Keratinocyte (primary cell): ENCODE results near the gene ZNF805. TPM values are rescaled to one million over a fixed set of nuclear protein-coding genes. Genes with fewer than 3 reads are reported as not detected.

Experiments used
- DNase-seq: peaks from one replicate; pipeline ENCODE4 v3.0.0-alpha.2; 2011; ENCODE audit warnings: low read depth, missing footprints, low spot score
- FAIRE-seq: peaks from 2 replicates; lab custom pipeline; 2011; peaks lifted over from hg19 to GRCh38; lab: Jason Lieb, UNC
- H2AFZ ChIP-seq: 2 replicates; pipeline ENCODE4 v1.6.0; 2012; ENCODE audit warnings: low read length, control low read depth, inconsistent platforms; ENCODE audit not compliant: control insufficient read depth
- H3K27ac ChIP-seq: 2 replicates; pipeline ENCODE4 v1.5.1; 2011; ENCODE audit warnings: low read length; ENCODE audit not compliant: control insufficient read depth, insufficient read depth
- H3K27me3 ChIP-seq: 3 replicates; pipeline ENCODE4 v1.6.0; 2011; ENCODE audit warnings: low read length; ENCODE audit not compliant: control insufficient read depth, insufficient read depth; ENCODE audit errors: extremely low read depth
- H3K36me3 ChIP-seq, 2 experiments: 2 replicates in 1 of 2; 3 replicates in 1 of 2; pipeline ENCODE4 v1.5.1; 2011; ENCODE audit warnings: low read length in 2 of 2, mild to moderate bottlenecking in 1 of 2; ENCODE audit not compliant: control insufficient read depth in 2 of 2, insufficient read depth in 2 of 2; ENCODE audit errors: extremely low read depth in 1 of 2
- H3K4me1 ChIP-seq: 3 replicates; pipeline ENCODE4 v1.5.1; 2011; ENCODE audit warnings: low read length; ENCODE audit not compliant: control insufficient read depth, insufficient read depth; ENCODE audit errors: extremely low read depth
- H3K4me2 ChIP-seq: 3 replicates; pipeline ENCODE4 v1.6.0; 2011; ENCODE audit warnings: low read depth, low read length; ENCODE audit not compliant: control insufficient read depth, insufficient read depth; ENCODE audit errors: extremely low read depth
- H3K4me3 ChIP-seq, 3 experiments: fragments of 200-600 bp in 1 of 3; sonication (generic) in 1 of 3; 2 replicates in 2 of 3; 3 replicates in 1 of 3; pipeline ENCODE4 v1.5.1; 2011 to 2016; ENCODE audit warnings: low read length in 3 of 3, mild to moderate bottlenecking in 3 of 3, control low read depth in 2 of 3, inconsistent platforms in 1 of 3, low read depth in 1 of 3, mixed read lengths in 1 of 3, mixed run types in 1 of 3, moderate library complexity in 1 of 3; ENCODE audit not compliant: control insufficient read depth in 2 of 3, insufficient read depth in 2 of 3; ENCODE audit errors: extremely low read depth in 1 of 3
- H3K79me2 ChIP-seq: 2 replicates; pipeline ENCODE4 v1.6.0; 2012; ENCODE audit warnings: low read length; ENCODE audit not compliant: control insufficient read depth, insufficient read depth
- H3K9ac ChIP-seq: 3 replicates; pipeline ENCODE4 v1.6.0; 2011; ENCODE audit warnings: low read length; ENCODE audit not compliant: control insufficient read depth, insufficient read depth; ENCODE audit errors: extremely low read depth
- H3K9me1 ChIP-seq: 3 replicates; pipeline ENCODE4 v1.6.0; 2011; ENCODE audit warnings: low read length; ENCODE audit not compliant: control insufficient read depth, insufficient read depth; ENCODE audit errors: extremely low read depth
- H3K9me3 ChIP-seq: 2 replicates; pipeline ENCODE4 v1.5.1; 2012; ENCODE audit warnings: low read depth, low read length; ENCODE audit not compliant: control insufficient read depth
- H4K20me1 ChIP-seq: 3 replicates; pipeline ENCODE4 v1.6.0; 2011; ENCODE audit warnings: low read length; ENCODE audit not compliant: control insufficient read depth, insufficient read depth; ENCODE audit errors: extremely low read depth
- EZH2 ChIP-seq: IDR thresholded peaks from one replicate; pipeline ENCODE4 v1.6.1; 2012; ENCODE audit warnings: inconsistent platforms, mild to moderate bottlenecking, low read length, moderate library complexity
- dilution Hi-C: fragments of 300-500 bp; cut with MboI; formaldehyde crosslinking; loops from one replicate; pipeline ENCODE4 v1.7.0; 2020; ENCODE audit warnings: low sequenced_read_pairs; ENCODE audit not compliant: extremely low pct_ligation_motif_present
- polyA plus RNA-seq, 5 experiments: library from polyadenylated mRNA; depleted of rRNA in 3 of 5; stranded (reverse) in 3 of 5; stranded (forward) in 1 of 5; unstranded in 1 of 5; fragments of >200 nt; gene quantifications; 1 replicate in 1 of 5; 2 replicates in 3 of 5; 3 replicates in 1 of 5; pipeline versions ENCODE4 v1.2.1 to v1.2.3, GENCODE V29; 2011 to 2012; ENCODE audit warnings: missing spikeins in 2 of 5, low read depth in 1 of 5, low replicate concordance in 1 of 5
- TF ChIP-seq, protein P1 (sequence below), 3 experiments: IDR thresholded peaks in 1 of 3; conservative IDR thresholded peaks in 1 of 3; optimal IDR thresholded peaks in 1 of 3; 2 replicates in 2 of 3; 3 replicates in 1 of 3; pipeline versions ENCODE3 to v1.5.1; 2011; ENCODE audit warnings: low read length in 3 of 3, mild to moderate bottlenecking in 3 of 3, moderate library complexity in 2 of 3, control low read depth in 1 of 3, inconsistent platforms in 1 of 3; ENCODE audit not compliant: insufficient read depth in 2 of 3; ENCODE audit errors: extremely low read depth in 1 of 3

ZNF805 gene
- polyA plus RNA-seq, 1 donor (not counting 4 experiments of a cell fraction or from before 2014, with no cell fraction given), result 3.2 TPM

DNA sequence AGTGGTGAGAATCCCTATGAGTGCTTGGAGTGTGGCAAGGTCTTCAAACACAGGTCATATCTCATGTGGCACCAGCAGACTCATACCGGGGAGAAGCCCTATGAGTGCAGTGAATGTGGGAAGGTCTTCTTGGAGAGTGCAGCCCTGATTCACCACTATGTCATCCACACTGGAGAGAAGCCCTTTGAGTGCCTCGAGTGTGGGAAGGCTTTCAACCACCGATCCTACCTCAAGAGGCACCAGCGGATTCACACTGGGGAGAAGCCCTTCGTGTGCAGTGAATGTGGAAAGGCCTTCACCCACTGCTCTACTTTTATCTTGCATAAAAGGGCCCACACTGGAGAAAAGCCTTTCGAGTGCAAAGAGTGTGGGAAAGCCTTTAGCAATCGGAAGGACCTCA is 28.3 kb upstream of the ZNF805 start:
- Histone ChIP-seq H3K9me3 (no peaks in the 10 kb centered on the region), H3K27ac (no peak overlapping the region), H3K4me3 (no peak overlapping the region), H2AFZ (no peak overlapping the region), H3K4me1 (no peaks in the 10 kb centered on the region), H3K27me3 (no peaks in the 10 kb centered on the region), H3K4me2 (no peak overlapping the region), H3K9me1 (no peaks in the 10 kb centered on the region), H3K36me3 (peaks cover 18 to 22% of the 10 kb centered on the region in 2 experiments), H3K9ac (no peak overlapping the region), H4K20me1 (no peaks in the 10 kb centered on the region), H3K79me2 (peaks cover 23% of the 10 kb centered on the region)
- dilution Hi-C loops, result no loop called here
- no peak for FAIRE-seq
- TF ChIP-seq, protein P1, sequence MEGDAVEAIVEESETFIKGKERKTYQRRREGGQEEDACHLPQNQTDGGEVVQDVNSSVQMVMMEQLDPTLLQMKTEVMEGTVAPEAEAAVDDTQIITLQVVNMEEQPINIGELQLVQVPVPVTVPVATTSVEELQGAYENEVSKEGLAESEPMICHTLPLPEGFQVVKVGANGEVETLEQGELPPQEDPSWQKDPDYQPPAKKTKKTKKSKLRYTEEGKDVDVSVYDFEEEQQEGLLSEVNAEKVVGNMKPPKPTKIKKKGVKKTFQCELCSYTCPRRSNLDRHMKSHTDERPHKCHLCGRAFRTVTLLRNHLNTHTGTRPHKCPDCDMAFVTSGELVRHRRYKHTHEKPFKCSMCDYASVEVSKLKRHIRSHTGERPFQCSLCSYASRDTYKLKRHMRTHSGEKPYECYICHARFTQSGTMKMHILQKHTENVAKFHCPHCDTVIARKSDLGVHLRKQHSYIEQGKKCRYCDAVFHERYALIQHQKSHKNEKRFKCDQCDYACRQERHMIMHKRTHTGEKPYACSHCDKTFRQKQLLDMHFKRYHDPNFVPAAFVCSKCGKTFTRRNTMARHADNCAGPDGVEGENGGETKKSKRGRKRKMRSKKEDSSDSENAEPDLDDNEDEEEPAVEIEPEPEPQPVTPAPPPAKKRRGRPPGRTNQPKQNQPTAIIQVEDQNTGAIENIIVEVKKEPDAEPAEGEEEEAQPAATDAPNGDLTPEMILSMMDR (optimal IDR thresholded peaks at IDR 0.05 in 1 of 3, IDR thresholded peaks at IDR 0.05 in 1 of 3, conservative IDR thresholded peaks at IDR 0.05 in 1 of 3; ENCODE audit: extremely low read depth in 1 of 3, insufficient read depth in 2 of 3, low read length in 3 of 3), result no peak
- TF ChIP-seq EZH2, result no peak
- DNase-seq, result no peak

DNA sequence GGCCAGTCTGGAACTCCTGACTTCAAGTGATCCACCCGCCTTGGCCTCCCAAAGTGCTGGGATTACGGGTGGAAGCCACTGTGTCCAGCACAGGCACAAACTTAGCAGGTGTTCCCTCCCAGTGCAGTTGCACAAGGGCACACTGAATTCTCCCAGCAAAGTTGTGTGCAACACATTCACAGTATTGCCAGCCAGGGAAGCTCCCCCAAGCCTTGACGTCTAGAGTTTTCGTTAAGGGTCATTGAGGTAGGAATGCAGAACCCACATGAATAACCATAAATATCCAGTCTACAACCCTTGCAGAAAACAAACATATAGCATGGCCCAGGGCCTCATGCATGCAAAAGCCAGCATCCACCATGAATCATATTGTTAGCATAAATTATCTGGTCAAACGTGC is 12.9 kb upstream of the ZNF805 start:
- Histone ChIP-seq H3K27me3 (no peaks in the 10 kb centered on the region), H3K9me1 (no peaks in the 10 kb centered on the region), H3K27ac (no peak overlapping the region), H3K4me1 (no peaks in the 10 kb centered on the region), H4K20me1 (no peaks in the 10 kb centered on the region), H3K9ac (no peak overlapping the region), H3K9me3 (no peaks in the 10 kb centered on the region), H3K4me3 (no peak overlapping the region), H2AFZ (no peak overlapping the region), H3K79me2 (no peaks in the 10 kb centered on the region), H3K4me2 (no peak overlapping the region), H3K36me3 (no peaks in the 10 kb centered on the region)
- FAIRE-seq (no peak), DNase-seq (no peak)
- dilution Hi-C loops, result no loop called here
- TF ChIP-seq, protein P1 (optimal IDR thresholded peaks at IDR 0.05 in 1 of 3, IDR thresholded peaks at IDR 0.05 in 1 of 3, conservative IDR thresholded peaks at IDR 0.05 in 1 of 3; ENCODE audit: extremely low read depth in 1 of 3, insufficient read depth in 2 of 3, low read length in 3 of 3), result no peak
- no peak for TF ChIP-seq EZH2
